Fibroblast of upper back skin (primary cell): ENCODE data around the gene ZBTB11.
A peak's percentile ranks its signal among the peaks of the same experiment; 100 is the strongest.
"Not testable (repeated sequence)": the region's sequence is repeated elsewhere in the genome, so short reads cannot be mapped to it uniquely, and the experiment has no call there.

ENCODE experiments used
- DNase-seq: peaks from one replicate; pipeline ENCODE4 v3.0.0-alpha.2; 2013

The ZBTB11 gene, protein sequence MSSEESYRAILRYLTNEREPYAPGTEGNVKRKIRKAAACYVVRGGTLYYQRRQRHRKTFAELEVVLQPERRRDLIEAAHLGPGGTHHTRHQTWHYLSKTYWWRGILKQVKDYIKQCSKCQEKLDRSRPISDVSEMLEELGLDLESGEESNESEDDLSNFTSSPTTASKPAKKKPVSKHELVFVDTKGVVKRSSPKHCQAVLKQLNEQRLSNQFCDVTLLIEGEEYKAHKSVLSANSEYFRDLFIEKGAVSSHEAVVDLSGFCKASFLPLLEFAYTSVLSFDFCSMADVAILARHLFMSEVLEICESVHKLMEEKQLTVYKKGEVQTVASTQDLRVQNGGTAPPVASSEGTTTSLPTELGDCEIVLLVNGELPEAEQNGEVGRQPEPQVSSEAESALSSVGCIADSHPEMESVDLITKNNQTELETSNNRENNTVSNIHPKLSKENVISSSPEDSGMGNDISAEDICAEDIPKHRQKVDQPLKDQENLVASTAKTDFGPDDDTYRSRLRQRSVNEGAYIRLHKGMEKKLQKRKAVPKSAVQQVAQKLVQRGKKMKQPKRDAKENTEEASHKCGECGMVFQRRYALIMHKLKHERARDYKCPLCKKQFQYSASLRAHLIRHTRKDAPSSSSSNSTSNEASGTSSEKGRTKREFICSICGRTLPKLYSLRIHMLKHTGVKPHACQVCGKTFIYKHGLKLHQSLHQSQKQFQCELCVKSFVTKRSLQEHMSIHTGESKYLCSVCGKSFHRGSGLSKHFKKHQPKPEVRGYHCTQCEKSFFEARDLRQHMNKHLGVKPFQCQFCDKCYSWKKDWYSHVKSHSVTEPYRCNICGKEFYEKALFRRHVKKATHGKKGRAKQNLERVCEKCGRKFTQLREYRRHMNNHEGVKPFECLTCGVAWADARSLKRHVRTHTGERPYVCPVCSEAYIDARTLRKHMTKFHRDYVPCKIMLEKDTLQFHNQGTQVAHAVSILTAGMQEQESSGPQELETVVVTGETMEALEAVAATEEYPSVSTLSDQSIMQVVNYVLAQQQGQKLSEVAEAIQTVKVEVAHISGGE

DNA sequence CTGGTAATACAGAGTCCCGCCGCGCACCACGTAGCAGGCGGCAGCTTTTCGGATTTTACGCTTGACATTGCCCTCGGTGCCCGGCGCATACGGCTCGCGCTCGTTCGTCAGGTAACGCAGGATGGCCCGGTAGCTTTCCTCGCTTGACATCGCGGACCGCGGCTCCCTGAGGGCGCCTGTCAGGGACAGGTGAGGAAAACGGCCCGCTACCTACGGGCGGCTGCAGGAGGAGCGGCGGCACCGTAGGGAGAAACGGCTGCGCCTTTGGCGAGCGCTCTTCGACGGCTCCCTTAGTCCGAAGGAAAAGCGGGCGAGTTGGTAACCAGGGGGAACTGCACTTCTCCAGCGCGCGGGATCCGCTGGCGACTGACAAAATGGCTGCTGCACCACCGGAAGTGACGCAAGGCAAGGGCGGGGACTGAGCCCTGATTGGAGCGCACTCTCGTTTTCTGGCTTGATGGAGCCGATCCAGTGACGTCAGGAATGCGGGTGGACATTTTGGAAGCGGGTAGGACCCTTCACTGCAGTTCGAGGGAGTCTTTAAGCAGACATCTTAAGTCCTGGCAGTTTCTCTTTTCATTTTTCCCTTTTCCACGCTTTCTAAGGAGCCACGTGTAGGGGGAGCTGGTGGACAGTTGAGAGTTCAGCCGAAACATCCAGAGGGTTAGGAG is at the start of gene ZBTB11:
TSS of gene ZBTB11 (minus strand) at position 368 of the 671 bp plus-strand sequence. CDS start at position 150, 218 bp downstream.
- peak; percentile 100 for DNase-seq

DNA sequence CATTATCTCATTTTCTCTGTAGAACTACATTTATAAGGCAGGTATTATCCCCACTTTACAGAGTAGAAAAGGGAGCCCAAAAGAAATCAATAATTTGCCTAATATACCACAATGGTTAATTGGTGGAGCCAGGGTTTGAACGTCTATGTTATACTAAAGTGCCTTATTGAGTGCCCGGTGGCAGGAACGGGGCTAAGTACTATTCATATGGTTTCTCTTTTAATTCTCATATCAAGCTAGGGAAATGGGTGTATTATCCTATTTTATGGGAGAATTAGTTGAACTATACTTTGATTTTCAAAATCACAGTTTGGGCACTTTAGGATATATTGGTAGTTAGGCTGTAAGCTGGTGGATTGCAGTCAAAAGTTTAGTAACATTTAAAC is 49.0 kb upstream of the ZBTB11 start:
- DNase-seq, result no peak

DNA sequence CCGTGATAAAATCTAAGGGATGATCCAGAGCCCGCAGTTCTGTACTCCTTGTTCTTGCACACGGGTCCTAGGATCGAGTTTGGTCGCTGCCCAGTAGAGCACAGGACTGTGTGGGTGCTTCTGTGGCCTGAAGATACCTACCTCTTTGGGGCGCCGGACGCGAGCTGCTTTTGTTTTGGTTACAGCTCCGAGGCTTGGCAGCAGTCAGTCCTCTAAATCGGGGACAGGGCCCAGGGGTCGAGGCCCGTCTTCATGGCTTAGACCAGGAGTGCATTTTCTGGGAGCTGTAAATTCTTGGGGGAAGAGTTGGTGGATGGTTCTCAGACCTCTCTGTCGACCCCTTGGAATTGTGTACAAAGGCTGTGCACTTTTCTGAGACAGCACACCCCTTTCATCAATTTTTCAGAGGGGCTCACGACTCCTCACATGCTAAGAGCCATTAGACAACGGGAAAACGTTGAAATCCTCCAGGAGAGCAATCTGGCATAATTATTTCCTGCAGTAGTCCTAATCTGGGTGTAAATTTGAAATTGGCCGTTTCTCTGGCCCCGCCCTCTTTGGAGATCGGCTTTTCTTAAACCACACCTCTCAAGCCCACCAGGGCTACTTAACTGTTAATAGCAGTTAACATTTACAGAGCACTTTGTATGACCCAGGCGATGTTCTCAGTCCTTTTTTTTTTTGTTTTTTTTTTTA is 48.4 kb upstream of the ZBTB11 start:
- DNase-seq, result peak; percentile 15

DNA sequence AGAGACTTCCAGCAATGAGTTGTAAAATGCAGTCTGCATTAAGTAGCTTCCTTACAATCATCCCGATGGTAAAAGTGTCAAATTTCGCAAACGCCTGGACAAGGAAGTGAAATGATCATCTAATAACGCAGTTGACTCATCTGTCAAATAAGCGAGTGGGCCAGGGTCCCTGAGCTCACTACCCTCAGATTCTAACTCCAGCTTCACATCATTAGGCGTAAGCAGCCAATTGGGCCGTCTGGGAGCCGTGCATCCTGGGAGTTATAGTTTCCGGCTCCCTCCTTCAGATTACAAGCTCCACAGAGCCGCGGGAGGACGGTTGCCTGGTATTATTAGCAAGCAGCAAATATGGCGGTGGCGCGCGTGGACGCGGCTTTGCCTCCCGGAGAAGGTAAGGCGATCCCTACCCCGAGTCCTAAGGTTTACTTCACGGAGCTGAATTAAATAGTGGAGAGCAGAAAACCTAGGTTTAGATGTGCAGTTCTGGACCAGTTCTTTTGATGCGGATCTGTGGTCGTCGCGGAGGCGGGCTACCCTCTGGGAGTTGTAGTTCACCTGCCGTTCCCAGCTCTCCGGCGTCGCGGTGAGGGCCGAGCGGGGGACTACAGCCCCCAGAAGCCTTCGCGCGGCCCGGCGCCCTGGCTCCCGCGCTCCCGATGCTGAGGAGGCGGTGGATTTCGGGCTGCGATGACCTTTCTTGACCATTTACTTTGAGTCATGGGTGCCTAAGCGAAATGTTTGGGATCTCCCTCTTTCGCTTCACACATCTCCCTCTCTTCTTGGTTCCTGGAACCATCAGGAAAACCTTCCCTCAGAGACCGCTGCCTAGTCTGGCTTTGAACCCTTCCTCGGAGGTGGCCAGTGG is 47.6 kb upstream of the ZBTB11 start, which contains the start of gene CEP97:
TSS of gene CEP97 (plus strand) at position 286 of the 865 bp plus-strand sequence. CDS start at position 349, 63 bp downstream.
- DNase-seq, result peak; percentile 93

DNA sequence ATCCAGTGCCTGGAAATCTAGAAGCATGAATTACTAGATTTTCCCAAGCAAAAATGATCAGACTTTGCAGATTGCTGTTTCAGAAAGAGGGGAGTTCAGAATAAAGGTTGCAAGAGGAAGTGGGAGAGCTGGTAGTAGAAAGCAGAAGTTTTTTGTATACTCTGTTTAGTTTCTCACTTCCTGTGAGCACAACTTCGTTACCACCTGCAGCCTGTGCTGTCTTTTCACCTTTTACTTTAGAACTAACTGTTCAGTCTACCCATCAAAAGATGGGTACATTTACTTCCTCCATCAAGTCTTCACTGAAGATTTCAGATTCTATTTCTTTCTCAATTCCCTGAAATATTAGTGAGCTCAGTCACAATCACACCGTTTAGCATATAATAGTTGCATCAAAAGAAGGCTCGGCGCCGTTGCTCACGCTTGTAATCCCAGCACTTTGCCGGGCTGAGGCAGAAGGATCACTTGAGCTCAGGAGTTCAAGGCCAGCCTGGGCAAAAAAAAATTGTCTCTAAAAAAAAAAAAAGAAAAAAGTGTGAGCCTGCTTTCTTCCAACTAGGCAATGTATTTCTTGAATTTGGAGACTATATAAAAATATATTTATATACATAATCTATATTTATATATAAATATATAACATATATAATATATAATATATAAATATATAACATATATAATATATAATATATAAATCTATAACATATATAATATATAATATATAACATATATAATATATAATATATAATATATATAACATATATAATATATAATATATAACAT is 45.7 kb upstream of the ZBTB11 start:
- no peak for DNase-seq

DNA sequence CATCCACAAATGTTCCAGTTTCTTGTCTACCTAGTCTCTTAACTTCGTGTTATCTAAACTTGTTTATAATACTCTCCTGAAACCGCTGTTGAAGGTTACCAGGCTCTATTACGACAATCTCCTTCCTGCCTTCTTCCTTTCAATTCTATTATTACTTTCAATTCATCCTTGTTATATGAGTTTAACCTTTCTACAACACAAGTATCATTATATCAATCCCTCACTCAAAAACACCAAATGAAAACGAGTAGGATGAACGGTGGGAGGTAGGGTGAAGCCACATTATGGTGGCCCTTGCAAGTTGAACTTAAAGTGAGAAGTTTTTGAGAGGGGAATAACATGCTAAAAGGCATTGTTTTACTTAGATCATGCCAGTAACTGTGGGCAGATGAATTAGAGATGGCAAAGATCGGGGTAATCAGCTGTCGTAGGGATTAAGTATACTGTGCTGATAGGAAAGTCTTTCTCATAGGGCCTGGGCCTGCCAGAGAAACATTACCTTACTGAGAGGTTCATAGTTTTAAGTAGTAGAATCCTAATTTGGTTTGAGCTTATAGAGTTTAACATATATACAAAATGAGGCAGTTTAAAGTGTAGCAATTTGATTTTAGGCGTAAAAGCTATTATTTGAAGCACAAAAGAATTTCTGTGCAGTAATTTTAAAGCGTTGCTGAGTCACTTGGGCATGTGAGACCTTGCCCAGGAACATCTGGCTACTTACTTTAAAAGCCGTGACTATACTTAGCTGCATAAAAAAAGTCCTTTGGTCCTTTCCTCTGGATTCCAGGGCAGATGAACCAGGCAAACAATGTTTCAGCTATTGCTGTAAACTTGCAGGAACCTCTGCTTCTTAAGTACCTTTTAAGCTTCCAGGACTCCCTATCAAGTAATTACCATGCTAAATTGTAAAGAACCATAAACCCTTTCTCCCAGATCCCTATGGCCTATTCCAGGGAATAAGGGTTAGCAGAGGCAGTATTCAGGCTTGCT is 44.2 kb upstream of the ZBTB11 start:
- peak; percentile 12 for DNase-seq

DNA sequence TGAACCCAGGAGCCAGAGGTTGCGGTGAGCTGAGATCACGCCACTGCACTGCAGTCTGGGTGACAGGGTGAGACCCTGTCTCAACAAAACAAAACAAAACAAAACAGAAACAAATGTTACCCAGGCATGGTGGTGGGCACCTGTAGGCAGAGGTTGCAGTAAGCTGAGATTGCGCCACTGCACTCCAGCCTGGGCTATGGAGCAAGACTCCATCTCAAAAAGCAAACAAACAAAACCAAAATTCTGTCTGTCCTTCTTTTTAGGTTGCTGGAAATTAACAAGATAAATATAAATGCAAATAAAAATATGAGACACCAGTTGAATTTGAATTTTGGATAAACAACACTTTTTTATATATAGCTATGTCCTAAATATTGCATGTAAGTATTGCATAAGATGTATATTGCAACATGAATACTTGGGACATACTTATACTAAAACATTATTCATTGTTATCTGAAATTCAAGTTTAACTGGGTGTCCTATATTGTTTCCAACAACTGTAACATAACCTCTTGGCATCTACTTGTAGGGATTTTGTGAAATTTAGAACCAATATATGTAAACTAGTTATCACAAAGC is 42.8 kb upstream of the ZBTB11 start:
- DNase-seq, result no peak

DNA sequence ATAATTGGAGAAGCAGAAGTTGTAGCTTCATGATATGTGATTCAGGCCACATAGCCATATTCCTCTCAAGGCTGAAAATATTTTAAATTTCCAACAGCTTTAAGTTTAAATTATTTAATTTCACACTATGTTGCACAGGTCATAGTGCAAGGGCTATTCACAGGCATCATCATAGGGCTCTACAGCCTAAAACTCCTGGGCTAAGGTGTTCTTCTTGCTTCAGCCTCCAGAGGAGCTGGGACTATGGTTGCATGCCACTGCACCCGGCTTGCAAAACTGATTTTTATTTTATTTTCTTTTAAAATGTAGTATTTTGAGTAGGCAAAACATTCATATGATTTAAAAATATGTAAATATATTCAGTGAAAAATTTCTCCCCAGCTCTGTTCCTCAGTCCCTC is 41.5 kb upstream of the ZBTB11 start:
- no peak for DNase-seq

DNA sequence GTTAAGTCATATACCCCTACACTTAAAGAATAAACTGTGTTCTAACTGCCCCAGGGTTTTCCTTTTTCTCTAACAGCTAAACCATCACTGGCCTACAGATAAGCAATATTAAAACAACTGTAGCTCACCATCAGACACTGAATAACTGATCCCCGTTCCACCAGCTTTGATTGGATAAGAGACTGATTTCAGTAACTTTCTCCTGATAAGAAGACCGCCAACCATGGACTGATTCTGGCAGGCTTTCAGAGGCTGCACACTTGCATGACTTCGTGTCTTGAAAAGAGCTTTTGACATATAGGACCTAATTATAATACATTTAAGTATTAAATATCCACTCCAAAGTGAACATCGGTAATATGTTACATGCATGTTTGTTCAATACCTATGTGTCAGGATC is 32.2 kb upstream of the ZBTB11 start:
- no peak for DNase-seq

DNA sequence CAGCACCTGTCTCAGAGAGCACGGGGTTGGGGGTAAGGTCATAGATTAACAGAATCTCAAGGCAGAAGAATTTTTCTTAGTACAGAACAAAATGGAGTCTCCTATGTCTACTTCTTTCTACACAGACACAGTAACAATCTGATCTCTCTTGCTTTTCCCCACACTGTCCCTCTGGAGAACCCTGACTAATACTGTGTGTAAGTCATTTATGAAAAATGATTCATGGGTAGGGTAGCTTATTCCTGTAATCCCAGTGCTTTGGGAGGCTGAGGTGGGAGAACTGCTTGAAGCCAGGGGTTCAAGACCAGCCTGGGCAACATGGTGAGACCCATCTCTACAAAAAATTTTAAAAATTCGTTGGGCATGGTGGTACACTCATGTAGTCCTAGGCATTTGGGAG is 27.7 kb upstream of the ZBTB11 start:
- peak; percentile 12 for DNase-seq

DNA sequence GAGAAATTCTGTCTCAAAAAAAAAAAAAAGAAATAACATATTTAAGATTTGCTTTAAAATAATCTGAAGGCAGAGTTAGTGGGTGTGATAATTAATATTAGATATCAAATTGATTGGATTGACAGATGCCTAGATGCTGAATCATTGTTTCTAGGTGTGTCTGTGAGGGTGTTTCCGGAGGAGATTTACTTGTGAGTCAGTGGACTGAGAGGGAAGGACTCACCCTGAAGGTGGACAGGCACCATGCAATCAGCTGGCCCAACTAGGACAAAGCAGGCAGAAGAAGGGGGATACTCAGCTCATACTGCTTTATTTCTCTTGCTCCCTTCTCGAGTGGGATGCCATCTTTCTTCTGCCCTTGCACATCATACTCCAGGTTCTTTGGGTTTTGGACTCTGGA is 26.2 kb upstream of the ZBTB11 start:
- DNase-seq, result no peak

DNA sequence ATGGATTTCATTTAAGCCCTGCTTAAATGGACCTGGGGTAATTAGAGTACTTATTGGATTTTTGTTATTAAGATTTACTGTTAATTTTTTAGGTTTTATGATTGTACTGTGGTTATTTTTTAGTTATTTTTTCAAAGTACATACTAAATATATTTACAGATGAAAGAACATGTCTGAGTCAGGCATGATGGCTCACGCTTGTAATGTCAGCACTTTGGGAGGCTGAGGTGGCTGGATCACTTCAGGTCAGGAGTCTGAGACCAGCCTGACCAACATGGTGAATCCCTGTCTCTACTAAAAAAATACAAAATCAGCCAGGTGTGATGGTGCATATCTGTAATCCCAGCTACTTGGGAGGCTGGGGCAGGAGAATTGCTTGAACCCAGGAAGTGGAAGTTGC is 25.8 kb upstream of the ZBTB11 start:
- DNase-seq, result no peak

DNA sequence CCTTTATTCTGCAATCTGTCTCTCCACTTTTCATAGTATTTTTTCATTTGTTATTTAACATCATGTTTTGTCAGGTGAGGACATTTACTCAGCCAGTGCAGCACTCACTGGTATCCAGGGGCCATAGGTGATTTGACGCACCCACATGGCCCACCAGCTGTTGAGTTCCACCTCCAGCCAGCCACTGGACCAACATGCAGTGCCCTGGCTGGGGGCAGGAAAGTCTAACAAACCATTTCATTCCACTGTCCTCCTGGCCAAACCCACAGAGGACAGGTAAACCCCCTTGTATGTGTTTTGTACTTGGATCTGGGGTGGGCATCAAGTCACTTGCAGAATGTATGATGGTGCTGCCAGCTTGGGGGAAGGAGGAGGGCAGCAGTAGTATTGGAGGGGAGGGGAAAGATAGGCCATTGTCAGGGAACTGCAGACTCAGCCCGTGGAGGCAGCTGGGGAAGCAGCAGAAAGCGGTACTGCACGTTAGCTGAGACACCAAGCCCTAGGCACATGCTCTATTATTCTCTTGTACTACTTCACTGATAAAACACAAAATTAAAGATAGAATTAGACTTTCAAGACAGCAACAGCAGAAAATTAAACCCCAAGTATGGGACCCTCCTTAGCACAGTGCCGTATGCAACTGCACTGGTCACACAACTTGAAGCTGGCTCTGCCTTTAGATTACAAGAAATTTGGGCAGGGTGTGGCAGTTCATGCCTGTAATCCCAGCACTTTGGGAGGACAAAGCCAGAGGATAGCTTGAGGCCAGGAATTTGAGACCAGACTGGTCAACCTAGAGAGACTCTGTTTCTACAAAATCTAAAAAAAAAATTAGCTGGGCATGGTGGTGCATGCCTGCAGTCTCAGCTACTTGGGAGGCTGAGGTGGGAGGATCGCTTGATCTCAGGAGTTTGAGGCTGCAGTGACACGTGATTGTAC is 25.0 kb upstream of the ZBTB11 start:
- DNase-seq, result no peak

DNA sequence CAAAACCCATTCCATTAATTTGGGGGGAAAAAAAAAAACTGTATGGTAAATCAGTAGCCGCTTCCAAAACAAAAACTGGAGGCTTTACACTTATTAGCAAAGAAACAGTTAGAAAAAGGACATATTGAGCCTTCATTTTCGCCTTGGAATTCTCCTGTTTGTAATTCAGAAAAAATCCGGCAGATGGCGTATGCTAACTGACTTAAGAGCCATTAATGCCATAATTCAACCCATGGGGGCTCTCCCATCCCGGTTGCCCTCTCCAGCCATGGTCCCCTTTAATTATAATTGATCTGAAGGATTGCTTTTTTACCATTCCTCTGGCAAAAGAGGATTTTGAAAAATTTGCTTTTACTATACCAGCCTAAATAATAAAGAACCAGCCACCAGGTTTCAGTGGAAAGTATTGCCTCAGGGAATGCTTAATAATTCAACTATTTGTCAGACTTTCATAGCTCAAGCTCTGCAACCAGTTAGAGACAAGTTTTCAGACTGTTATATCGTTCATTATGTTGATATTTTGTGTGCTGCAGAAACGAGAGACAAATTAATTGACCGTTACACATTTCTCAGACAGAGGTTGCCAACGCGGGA is 18.9 kb upstream of the ZBTB11 start:
- peak; percentile 64 for DNase-seq

DNA sequence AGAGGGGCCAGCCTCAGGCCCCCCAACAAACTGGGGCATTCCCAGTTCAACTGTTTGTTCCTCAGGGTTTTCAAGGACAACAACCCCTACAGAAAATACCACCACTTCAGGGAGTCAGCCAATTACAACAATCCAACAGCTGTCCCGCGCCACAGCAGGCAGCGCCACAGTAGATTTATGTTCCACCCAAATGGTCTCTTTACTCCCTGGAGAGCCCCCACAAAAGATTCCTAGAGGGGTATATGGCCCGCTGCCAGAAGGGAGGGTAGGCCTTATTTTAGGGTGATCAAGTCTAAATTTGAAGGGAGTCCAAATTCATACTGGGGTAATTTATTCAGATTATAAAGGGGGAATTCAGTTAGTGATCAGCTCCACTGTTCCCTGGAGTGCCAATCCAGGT is 17.9 kb upstream of the ZBTB11 start:
- not testable (repeated sequence) for DNase-seq

DNA sequence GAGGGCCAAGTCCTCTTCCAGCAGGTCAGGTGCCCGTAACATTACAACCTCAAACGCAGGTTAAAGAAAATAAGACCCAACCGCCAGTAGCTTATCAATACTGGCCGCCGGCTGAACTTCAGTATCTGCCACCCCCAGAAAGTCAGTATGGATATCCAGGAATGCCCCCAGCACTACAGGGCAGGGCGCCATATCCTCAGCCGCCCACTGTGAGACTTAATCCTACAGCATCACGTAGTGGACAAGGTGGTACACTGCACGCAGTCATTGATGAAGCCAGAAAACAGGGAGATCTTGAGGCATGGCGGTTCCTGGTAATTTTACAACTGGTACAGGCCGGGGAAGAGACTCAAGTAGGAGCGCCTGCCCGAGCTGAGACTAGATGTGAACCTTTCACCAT is 16.6 kb upstream of the ZBTB11 start:
- DNase-seq, result peak; percentile 43
